Esophagus (tissue), 2 donors: ENCODE data around the gene GATB. TPM values are rescaled to one million over a fixed set of nuclear protein-coding genes. Genes with fewer than 3 reads are reported as not detected.

Source experiments
- H3K27ac ChIP-seq, 2 donors: one replicate each; pipeline ENCODE4 v1.5.1; 2013; ENCODE audit warnings: low read depth in 2 of 2, mild to moderate bottlenecking in 2 of 2, inconsistent platforms in 1 of 2, low read length in 1 of 2, moderate library complexity in 1 of 2
- H3K27me3 ChIP-seq, 2 donors: one replicate each; pipeline ENCODE4 v1.6.1; 2013; ENCODE audit warnings: low read length in 2 of 2, control low read depth in 1 of 2, mild to moderate bottlenecking in 1 of 2; ENCODE audit not compliant: insufficient read depth in 2 of 2, control insufficient read depth in 1 of 2
- H3K36me3 ChIP-seq, 2 donors: one replicate each; pipeline ENCODE4 v1.6.1; 2013; ENCODE audit warnings: low read length in 1 of 2; ENCODE audit not compliant: control insufficient read depth in 2 of 2, insufficient read depth in 2 of 2
- H3K4me1 ChIP-seq, 2 donors: one replicate each; pipeline ENCODE4 v1.6.1; 2013; ENCODE audit warnings: low read length in 1 of 2; ENCODE audit not compliant: control insufficient read depth in 2 of 2, insufficient read depth in 2 of 2
- H3K4me3 ChIP-seq, 2 donors: one replicate each; pipeline ENCODE4 v1.5.1; 2013; ENCODE audit warnings: low read length in 2 of 2, mild to moderate bottlenecking in 2 of 2, low read depth in 1 of 2, moderate library complexity in 1 of 2
- H3K9me3 ChIP-seq, 2 donors: one replicate each; pipeline ENCODE4 v1.6.1; 2013; ENCODE audit warnings: mild to moderate bottlenecking in 2 of 2, low read depth in 1 of 2, low read length in 1 of 2, moderate library complexity in 1 of 2; ENCODE audit not compliant: control insufficient read depth in 2 of 2, insufficient read depth in 1 of 2
- WGBS, 2 donors: extraction: QIAGEN DNeasy Blood & Tissue Kit; methylation state at CpG; one replicate each; pipeline ENCODE4 v1.1.7; 2013; 5-methylcytosine and 5-hydroxymethylcytosine counted together
- polyA plus RNA-seq, 2 donors: library from polyadenylated mRNA; stranded (reverse); fragments of 200-250 nt; gene quantifications; one replicate each; pipeline ENCODE4 v1.2.3, GENCODE V29; 2013
- donor health status: healthy with polysubstance abuse.
- donor health status: Bipolar disorder and iron deficiency.

Gene GATB
- polyA plus RNA-seq, 2 donors: 18.9 to 29.4 TPM

DNA sequence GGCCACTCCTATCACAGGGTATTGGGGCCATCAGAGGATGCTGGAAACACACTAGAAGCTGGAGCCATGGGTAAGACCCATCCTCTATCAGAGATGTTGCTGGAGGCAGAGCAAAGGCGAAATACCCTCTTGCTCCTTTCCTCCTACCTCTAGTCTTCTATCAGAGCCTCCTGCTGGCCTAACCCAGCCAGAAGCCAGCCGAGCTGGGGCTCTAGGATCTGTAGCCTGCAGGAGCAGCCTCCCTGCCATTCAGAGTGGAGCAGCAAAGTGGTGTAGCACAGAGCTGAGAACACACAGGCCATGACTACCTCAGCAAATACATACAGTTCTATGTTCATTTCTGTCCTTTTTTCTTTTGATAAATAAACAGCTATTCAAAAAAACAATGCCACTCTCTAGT, 35.7 kb downstream of the GATB start:
- Histone ChIP-seq H3K9me3 (no peaks in the 10 kb centered on the region), H3K27me3 (no peaks in the 10 kb centered on the region), H3K36me3 (peaks cover 0 to 2% of the 10 kb centered on the region in 2 donors), H3K4me3 (no peak overlapping the region), H3K27ac (no peak overlapping the region), H3K4me1 (no peaks in the 10 kb centered on the region)
- 90 to 96% methylated on average over 2 of the region's 2 CpGs for WGBS, 2 donors

DNA sequence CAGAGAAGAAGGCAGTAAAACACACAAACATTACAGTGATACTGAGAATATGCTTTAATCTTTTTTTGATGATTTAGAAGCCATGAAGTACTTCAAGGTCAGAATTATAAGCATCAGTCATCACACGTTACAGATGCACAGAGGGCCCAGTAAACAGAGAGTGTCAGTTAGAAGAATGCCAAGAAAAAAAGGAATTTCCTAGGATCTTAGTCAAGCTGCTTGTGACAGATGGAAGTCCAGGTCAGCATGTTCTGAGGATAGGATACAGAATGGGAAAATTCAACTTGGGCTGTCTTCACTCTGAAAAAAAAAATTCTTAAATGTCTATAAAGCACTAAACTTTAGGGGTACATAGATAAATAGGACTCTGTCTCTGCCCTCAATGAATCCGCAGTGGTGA, 38.9 kb downstream of the GATB start:
- H3K27ac ChIP-seq: no peak overlapping the region
- no peaks in the 10 kb centered on the region for H3K27me3 ChIP-seq
- H3K4me3 ChIP-seq: no peak overlapping the region
- 88 to 91% methylated on average over 2 of the region's 2 CpGs for WGBS, 2 donors
- H3K36me3 ChIP-seq: peaks cover 5% of the 10 kb centered on the region in 2 donors
- H3K9me3 ChIP-seq: no peaks in the 10 kb centered on the region
- peaks cover 0 to 2% of the 10 kb centered on the region in 2 donors for H3K4me1 ChIP-seq

DNA sequence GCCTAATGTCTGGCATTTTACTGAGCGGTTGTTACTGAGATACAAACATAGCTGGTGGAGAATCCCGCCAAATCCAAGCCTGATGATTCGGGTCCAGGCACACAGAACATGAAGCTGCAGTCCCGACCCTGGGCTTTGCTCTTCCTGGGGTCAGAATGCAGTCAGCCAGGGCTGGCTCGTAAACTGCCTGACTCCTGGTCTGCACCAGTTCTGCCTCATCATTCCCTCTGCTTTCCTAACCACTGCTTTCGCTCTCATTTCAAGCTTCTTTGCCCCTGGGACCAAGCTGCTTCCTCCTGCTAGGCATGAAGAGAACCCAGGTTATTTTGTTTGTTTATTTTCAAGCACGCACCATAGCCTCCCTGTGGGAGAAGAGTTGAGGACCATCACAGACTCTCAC, 39.3 kb downstream of the GATB start:
- no peaks in the 10 kb centered on the region for H3K9me3 ChIP-seq
- no peak overlapping the region for H3K4me3 ChIP-seq
- H3K4me1 ChIP-seq: peaks cover 0 to 2% of the 10 kb centered on the region in 2 donors
- 83 to 84% methylated on average over 7 of the region's 7 CpGs for WGBS, 2 donors
- H3K27ac ChIP-seq: no peak overlapping the region
- H3K36me3 ChIP-seq: peaks cover 5% of the 10 kb centered on the region in 2 donors
- H3K27me3 ChIP-seq: no peaks in the 10 kb centered on the region

DNA sequence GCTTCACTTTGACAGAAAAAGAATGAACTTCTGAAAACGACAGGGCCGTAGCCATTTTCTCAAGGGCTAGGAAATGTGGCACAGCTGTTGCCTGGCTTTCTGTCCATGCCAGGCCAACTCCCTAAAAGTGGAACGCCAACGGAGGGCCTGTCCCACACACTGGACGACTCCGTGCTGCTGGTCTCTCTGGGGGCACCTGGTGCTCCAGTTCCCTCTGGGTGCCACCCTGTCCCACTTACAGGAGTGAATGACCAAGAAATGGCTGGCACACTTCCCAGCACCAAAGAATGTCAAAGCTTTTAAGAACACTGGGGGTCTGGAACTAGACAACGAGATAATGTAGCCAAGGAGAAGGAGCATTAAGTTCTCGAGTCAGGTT, 40.9 kb downstream of the GATB start:
- Histone ChIP-seq H3K27ac (peak overlapping the region in 1 of 2 donors; percentile 59), H3K4me1 (peaks cover 0 to 2% of the 10 kb centered on the region in 2 donors), H3K36me3 (peaks cover 3 to 5% of the 10 kb centered on the region in 2 donors), H3K4me3 (no peak overlapping the region), H3K27me3 (no peaks in the 10 kb centered on the region), H3K9me3 (no peaks in the 10 kb centered on the region)
- 94 to 98% methylated on average over 8 of the region's 8 CpGs for WGBS, 2 donors

DNA sequence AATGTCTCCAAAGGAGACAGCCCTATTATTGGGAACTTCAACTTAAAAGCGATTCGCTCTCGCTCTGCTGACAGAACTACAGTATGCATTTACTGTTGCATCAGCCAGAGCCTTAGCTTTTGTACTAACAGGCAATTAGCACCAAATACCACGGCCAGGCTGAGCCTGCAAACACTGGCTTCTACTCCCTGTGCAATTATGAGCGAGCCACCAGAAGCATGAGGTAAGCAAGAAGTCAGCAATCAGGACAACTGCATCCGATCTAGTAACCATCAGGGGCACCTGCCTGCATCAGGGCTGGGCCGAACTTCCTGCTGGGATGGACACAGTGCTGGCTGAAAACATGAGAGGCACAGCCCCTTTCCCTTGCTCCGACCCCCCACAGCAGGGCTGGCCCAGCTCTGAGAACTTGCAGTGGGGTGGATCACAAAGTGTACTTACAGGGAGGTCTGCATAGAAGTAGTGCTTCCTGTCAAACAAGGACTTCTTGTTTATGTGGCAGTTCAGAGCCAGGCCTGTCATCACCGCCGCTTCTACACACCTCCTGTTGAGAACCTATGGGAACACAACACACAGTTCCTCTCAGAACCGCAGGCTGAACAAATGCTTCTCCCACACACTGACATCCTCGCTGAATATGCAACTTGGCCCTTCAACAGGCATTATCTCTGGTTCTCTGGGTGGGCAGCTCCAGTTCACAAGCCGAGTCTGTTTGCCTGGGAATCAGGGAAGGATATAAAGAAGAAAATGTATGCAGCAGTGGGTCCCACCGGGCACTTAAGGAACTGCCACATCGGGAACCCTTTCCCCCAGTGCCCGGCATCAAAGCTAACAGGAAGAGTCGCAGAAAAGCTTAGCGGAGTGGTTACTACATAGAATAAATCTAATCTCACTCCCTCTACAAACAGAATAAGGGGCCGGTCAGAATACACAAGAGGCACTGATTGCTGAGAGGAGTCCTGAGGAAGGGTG, 41.5 kb downstream of the GATB start:
- Histone ChIP-seq H3K9me3 (no peaks in the 10 kb centered on the region), H3K36me3 (peaks cover 3 to 5% of the 10 kb centered on the region in 2 donors), H3K4me3 (no peak overlapping the region), H3K27me3 (no peaks in the 10 kb centered on the region), H3K27ac (peak overlapping the region in 1 of 2 donors; percentile 59), H3K4me1 (peaks cover 0 to 2% of the 10 kb centered on the region in 2 donors)
- 89 to 90% methylated on average over 19 of the region's 19 CpGs for WGBS, 2 donors

DNA sequence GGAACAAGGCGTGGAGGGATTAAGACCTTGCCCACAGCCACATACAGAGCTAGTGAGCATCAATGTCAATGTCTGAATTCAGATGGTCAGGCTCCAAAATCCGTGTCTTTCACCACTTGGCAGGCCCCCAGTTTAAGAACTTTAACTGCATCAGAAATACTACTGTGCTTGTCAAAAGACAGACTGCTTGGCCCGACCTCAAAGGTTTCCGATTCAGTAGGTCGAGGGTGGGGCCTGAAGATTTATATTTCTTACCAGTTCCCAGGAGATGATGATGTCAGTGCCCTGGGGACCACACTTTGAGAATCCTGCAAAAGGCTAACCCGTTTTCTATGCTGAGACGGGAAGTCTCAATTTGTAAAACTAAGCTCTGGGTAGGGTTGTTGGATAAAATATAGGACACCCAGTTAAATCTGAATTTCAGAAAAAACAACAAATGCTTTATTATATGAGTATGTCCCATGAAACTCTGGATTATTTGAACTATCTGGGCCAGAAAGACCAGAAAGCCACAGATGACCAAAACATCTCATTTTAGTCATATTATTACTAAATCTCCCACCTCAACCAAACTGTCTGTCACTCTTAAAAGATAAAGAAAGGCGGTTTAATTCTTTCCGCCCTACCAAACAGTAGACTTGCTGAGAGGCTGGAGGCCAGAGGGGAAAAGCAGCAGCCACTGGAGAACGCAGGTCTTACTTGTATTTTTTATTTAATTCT, 42.7 kb downstream of the GATB start:
- Histone ChIP-seq H3K36me3 (peaks cover 3 to 5% of the 10 kb centered on the region in 2 donors), H3K4me1 (peaks cover 0 to 2% of the 10 kb centered on the region in 2 donors), H3K27me3 (no peaks in the 10 kb centered on the region), H3K4me3 (no peak overlapping the region), H3K9me3 (no peaks in the 10 kb centered on the region), H3K27ac (no peak overlapping the region)
- WGBS, 2 donors: 65 to 76% methylated on average over 10 of the region's 10 CpGs

DNA sequence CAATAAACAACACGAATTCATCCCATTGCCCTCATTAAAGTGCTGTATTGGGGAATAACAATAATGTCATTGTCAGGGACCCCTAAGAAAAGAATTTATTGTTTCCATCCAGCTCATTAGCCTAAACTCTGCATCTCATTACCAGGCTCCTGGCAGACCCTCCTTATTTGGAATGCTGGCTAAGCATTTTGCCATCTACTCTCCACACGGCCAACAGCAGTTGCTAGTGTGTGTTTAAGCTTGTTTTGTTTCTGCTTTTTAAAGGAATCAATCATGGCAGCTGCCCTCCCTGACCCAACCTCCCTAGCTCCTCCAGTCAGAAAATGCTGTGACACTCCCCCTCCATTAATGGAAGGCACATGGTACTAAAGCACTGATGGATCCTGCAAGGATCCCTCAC, 43.5 kb downstream of the GATB start:
- peaks cover 0 to 2% of the 10 kb centered on the region in 2 donors for H3K4me1 ChIP-seq
- no peak overlapping the region for H3K27ac ChIP-seq
- no peak overlapping the region for H3K4me3 ChIP-seq
- H3K9me3 ChIP-seq: no peaks in the 10 kb centered on the region
- H3K36me3 ChIP-seq: peaks cover 3 to 5% of the 10 kb centered on the region in 2 donors
- H3K27me3 ChIP-seq: no peaks in the 10 kb centered on the region
- WGBS, 2 donors: 84 to 87% methylated on average over 2 of the region's 2 CpGs

DNA sequence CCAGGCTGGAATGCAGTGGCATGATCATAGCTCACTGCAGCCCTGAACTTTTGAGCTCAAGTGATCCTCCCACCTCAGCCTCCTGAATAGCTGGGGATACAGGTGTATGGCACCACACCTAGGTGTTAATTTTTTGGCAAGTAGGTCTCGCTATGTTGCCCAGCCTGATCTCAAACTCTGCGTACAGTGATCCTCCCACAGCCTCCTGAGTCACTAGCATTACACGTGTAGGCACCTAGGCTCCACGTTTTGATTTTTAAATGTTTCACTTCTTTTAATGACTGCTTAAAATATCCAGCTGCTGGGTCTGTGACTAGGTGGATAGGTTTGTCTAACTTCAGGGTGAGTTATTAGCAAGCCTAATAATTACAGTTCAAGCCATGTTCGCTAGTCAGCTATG, 44.5 kb downstream of the GATB start:
- WGBS, 2 donors: 74 to 79% methylated on average over 5 of the region's 5 CpGs
- no peak overlapping the region for H3K27ac ChIP-seq
- H3K36me3 ChIP-seq: peaks cover 3 to 5% of the 10 kb centered on the region in 2 donors
- no peaks in the 10 kb centered on the region for H3K9me3 ChIP-seq
- H3K4me3 ChIP-seq: no peak overlapping the region
- H3K4me1 ChIP-seq: peaks cover 0 to 2% of the 10 kb centered on the region in 2 donors
- no peaks in the 10 kb centered on the region for H3K27me3 ChIP-seq

DNA sequence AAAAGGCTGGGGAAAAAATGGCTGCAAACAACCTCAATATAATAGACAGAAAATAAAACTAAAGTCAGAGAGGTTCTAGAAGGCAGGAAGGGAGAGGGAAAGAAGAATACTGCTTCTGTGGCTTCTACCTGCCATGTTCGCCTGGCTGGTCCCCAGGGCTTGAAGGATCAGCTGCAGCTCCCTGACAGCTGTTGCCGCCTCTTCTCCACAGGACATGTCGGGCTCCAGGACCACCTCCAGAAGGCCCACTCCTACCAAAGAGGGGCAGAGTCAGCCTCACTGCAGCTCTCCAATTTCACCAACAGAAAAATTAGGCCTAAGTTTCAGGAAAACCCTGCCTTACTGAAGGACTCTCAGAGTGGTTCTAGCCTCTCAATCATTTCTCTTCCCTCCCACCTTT, 44.9 kb downstream of the GATB start:
- Histone ChIP-seq H3K27me3 (no peaks in the 10 kb centered on the region), H3K27ac (peak overlapping the region in 1 of 2 donors; percentile 44), H3K4me3 (no peak overlapping the region), H3K36me3 (peaks cover 3 to 5% of the 10 kb centered on the region in 2 donors), H3K4me1 (peaks cover 0 to 2% of the 10 kb centered on the region in 2 donors), H3K9me3 (no peaks in the 10 kb centered on the region)
- WGBS, 2 donors: 87 to 89% methylated on average over 1 to 3 of the region's 3 CpGs
